Loucy (cell line): ENCODE results near the gene GNPAT.

Source experiments
- CTCF ChIP-seq: fragments of 200-600 bp; sonication (generic); conservative IDR thresholded peaks from 2 replicates; pipeline ENCODE4 v1.5.1; 2014; ENCODE audit warnings: mild to moderate bottlenecking, antibody characterized with exemption, low read length
- EZH2phosphoT487 ChIP-seq: fragments of 200-600 bp; IDR thresholded peaks from 2 replicates; pipeline ENCODE4 v1.6.1; 2018; ENCODE audit warnings: antibody characterized with exemption, mild to moderate bottlenecking, moderate library complexity, borderline replicate concordance

- no peak for TF ChIP-seq CTCF
- TF ChIP-seq EZH2phosphoT487 = no peak
These were observed 85.2 kb downstream of the GNPAT start for GRCh38 chr1:231326248-231326647.
